Stimulated activated CD4-positive, alpha-beta T cell treated with anti-CD3 and anti-CD28 coated beads, Interleukin-4, amount 100 ng/mL, for 1 hour (primary cell): ENCODE data around the gene KRTAP10-12.

ENCODE experiments used
- DNase-seq: peaks from one replicate; pipeline ENCODE4 v3.0.0-alpha.2; 2020

Gene KRTAP10-12

DNA sequence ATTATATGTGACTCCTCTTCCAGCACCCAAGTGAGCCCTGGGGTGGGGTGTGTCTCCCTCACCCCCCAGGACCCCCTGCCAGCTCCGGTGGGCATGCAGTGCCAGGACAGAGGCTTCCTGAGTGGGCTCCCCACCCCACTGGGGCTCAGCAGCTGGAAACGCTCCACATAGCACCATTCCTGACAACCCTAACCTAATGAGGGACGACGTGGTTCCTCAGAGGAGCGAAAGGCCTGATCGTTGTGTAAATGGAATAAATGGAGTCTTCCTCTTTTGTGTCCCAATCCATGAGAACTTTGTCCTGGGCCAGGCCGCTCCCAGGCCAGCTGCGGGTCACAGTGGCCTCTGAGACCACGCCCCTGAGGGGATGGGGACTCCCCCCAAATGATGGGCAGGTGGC lies 16.2 kb downstream of the KRTAP10-12 start:
- no peak for DNase-seq

GRCh38 chr21:44713846-44714245 lies 16.9 kb downstream of the KRTAP10-12 start:
- DNase-seq, result no peak

DNA sequence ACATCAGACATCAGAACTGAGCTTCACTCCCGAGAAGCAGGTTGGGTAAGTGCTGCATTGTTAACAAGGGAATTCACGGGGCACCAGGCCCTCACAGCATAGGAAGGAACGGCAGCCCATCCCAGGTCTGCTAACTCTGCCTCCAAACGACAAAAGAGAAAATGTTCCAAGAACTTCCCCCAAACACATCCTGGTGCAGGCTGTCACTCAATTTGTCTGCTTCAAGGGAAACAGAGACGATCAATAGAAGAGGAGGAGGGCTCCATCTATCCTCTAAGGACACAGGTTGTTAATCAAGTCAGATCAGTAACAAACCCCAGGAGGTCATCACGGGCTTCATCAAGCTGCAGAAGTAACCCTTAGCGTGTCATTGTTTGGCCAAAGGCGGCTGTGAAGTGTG lies 17.9 kb downstream of the KRTAP10-12 start:
- DNase-seq, result no peak

DNA sequence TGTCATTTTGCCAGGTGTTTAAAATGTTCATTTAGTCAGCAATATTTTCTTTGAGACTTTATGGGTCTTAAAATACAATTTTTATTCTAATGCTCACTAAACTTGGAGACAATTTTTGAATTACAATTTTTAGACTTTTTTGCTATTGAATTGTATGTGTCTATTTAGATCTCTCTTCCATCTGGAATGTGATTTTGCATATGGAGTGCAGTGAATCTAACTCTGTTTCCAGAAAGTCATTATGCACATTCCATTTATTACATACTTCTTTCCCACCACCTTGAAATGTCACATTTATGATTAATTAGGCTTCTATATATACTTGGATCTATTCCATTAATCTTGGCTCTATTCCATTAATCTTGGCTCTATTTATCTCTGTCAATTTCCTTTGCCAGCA lies 20.0 kb downstream of the KRTAP10-12 start:
- DNase-seq, result no peak

GRCh38 chr21:44718093-44718492 lies 21.1 kb downstream of the KRTAP10-12 start:
- DNase-seq, result no peak

- DNase-seq, result no peak
Measured at GRCh38 chr21:44718571-44718970, 21.6 kb downstream of the KRTAP10-12 start.

DNA sequence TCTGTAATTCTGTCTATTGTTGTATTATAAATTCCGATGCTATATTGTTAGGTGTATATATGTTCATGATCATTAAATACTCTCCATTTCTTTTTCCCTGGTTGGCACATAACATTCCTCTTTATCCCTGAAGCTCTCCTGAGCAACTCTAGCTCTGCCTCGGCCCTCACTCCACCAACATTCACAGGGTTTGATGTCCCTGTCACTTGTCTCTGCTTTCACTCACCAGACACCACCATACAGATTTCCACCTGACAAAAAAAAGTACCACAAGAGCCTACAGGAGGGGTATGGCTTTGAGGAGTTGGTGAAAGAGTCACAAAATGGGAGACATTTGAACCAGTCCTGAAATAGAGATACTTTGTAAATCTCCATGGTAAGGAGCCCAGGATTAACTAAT lies 23.2 kb downstream of the KRTAP10-12 start:
- no peak for DNase-seq

DNA sequence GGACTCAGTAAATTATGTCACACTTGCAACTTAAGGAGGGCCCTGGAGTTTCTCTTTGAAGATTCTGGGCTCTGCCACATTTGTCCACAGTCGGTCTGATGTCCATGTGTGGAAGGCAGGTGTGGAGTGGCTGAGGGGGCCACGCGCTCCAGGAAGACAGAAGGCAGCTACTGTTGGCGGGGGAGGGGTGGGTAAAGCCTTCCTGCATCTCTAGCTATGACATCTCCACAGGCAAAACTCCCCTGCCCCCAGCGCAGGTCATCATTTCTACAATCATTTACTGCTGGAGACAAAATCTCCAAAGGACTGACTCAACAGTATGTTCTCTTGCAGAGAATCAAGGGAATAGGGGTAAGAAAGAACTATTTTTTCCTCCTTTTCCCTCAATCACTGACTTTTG lies 25.8 kb downstream of the KRTAP10-12 start:
- DNase-seq, result no peak

GRCh38 chr21:44723177-44724131 lies 26.5 kb downstream of the KRTAP10-12 start:
- DNase-seq, result no peak

DNA sequence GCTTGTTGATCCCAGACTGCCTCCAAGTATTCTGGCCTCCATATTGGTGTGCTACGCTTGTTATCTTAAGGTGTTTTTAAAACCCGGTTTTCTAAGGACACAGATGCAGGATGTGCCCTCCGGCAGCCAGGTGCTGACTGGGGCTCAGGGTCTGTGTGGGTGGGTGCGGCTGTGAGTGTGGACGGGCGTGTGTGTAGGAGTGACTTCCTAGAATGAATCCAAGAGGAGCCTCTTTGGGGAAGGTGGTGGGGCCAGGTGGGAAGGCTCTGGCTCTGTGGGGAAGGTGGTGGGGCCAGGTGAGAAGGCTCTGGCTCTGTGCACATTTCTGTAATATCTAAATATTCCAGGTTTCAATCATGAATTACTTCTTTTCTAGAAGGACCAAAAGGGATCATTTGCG lies 27.2 kb downstream of the KRTAP10-12 start:
- DNase-seq, result no peak

DNA sequence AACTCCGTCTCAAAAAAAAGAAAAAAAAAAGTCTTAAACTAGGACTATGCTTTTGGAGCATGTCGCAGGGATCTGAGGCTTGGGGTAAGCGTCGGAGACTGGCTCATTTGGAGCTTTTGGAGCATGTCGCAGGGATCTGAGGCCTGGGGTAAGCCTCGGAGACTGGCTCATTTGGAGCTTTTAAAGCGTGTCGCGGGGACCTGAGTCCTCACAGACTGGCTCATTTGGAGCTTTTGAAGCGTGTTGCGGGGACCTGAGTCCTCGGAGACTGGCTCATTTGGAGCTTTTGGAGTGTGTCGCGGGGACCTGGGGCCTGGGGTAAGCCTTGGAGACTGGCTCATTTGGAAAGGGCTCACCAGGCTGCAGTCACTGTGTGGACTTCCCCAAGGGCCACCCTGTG lies 28.0 kb downstream of the KRTAP10-12 start:
- no peak for DNase-seq

- no peak for DNase-seq
Measured at GRCh38 chr21:44726826-44727225, 29.9 kb downstream of the KRTAP10-12 start.

DNA sequence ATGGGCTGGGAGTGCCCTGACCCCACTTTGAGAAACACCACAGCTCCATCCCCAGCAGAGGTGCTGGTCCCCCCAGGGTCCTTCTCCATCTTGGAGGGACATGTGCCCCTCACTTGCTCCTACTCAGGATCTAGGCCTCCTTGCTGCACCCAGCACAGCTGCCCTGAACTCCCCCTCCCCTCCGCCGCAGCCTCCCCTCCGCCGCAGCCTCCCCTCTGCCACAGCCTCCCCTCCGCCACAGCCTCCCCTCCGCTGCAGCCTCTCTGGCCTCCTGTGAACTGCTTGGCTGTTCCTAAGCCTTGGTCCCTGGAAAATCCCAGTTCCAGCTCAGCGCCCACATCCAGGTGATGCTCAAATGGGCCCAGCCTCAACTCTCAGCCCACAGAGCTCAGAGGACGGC lies 30.3 kb downstream of the KRTAP10-12 start:
- no peak for DNase-seq

DNA sequence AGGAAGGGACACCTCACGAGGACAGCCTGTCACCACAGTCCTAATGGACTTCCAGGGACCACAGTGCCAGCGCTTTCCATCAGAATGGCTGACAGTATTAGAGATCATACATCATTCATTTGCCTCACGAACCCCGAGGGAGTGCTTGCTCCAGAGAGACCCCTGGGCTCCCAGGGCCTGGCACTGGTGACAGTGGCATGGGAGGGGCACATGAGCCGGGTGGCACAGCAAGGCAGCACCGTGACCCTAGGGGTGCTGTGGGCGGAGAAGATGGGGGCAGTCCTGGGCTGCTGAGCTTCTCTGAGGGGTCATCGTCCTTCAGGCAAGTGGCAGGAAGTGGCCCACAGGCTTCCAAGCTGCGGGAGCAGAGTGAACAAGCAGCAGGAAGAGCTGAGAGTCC lies 30.8 kb downstream of the KRTAP10-12 start:
- no peak for DNase-seq

DNA sequence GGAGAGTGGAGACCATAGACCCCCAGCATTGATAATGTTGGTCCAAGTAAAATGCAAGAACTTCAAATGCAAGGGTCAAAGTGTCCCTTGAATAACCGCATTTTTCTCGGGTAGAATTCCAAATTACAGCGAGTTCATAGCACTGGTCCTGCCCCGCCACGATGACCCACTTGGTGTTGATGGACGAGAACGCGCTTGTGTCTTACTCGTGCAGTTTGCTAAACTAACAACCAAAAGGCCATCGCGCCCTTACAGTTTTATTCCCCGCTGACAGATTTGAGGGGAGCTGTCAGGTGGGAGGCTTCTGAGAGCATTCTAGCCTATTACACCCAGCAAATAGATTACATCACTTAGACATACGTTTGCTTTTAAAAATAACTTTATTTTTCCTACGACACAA lies 31.7 kb downstream of the KRTAP10-12 start:
- no peak for DNase-seq

GRCh38 chr21:44729336-44730027 lies 32.5 kb downstream of the KRTAP10-12 start:
- DNase-seq, result no peak

DNA sequence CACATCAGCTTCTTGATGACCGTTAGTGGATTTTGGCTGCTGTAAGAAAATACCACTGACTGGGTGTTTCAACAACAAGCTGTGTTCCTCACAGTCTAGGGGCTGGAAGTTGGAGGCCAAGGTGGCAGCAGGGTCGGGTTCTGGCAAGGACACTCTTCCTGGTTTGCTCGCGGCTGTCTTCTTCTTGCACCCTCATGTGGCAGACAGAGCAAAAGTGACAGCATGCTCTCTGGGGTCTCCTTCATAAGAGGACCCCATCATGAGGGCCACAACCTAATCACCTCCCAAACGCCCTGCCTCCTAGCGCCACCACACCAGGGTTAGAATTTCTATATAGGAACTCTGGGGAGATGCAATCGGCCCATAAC lies 33.0 kb downstream of the KRTAP10-12 start:
- no peak for DNase-seq

DNA sequence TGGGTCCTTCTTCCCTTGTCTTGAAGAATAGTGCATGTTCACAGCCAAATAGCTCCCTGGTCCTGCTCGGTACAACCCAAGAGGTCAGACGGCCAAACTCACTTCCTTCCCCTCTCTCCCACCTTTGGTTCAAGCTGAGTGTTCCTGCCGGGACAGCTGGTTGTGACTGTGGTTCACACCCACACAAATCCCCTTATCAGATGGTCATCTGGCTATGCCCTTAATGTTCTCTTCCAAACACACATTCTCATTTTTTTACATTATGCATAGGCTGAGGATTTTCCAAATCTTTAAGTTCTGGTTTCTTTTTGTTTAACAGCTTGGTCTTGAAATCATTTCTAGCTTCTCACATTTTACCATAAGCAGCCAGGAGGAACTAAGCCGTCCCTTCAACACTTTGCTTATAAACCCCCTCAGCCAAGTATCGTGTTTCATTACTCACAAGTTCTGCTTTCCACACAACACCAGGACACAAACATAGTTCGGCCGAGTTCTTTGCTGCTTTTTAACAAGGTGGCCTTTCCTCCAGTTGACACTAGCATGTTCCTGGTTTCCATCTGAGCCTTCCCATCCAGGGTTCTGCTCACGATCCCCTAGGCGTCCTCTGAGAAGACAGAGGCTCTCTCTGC lies 34.1 kb downstream of the KRTAP10-12 start:
- DNase-seq, result no peak

GRCh38 chr21:44732263-44732662 lies 35.3 kb downstream of the KRTAP10-12 start:
- no peak for DNase-seq

DNA sequence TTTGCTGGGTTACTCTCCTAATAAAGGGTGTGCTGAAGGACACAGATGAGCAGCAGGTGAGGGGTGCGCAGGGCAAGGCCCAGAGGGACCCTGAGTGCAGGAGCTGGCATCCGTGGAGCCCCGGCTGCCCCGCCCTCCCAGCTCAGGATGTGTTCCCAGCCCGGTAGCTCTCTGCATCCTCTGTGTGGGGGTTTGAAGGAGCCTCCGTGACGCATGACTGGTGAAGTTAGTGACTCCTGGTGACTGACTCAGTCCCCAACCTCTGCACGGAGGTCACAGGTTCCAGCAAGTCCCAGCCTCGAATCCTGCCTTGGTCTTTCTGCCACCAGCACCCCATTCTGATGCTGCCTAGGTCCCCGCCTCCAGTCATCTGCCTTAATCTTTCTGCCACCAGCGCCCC lies 36.0 kb downstream of the KRTAP10-12 start:
- no peak for DNase-seq

- no peak for DNase-seq
Measured at GRCh38 chr21:44734026-44734745, 37.2 kb downstream of the KRTAP10-12 start.

DNA sequence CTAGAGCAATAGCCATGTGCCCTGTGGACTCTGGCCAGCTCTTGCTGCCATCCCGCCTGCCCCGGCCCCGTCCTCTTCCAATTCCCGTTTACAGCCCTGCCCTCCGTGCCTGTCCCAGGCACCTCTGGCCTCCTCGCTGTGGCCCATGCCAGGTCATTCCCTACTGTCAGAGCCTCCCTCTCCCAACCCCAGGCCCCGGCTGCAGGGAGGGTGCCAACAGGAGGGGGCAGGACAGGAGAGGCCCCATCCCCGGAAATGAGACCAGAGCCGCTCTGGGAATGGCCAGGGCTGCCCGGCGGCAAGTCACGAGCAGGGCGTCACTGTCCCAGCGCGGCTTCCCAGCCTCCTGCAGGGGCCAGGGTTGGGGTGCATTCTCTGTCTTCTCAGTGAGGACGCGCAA lies 37.9 kb downstream of the KRTAP10-12 start:
- no peak for DNase-seq

GRCh38 chr21:44735821-44736220 lies 38.8 kb downstream of the KRTAP10-12 start:
- no peak for DNase-seq
